SU-DHL-6 (cell line): ENCODE data around the gene AREL1.
A peak's percentile ranks its signal among the peaks of the same experiment; 100 is the strongest.

Experiments
- H2AFZ ChIP-seq: fragments of 200-600 bp; sonication (generic); 2 replicates; pipeline ENCODE4 v1.6.1; 2014; ENCODE audit warnings: low read depth, mild to moderate bottlenecking, moderate library complexity, mixed read lengths, antibody characterized with exemption, low read length; ENCODE audit not compliant: severe bottlenecking
- H3F3A ChIP-seq: fragments of 200-600 bp; shearing (Covaris generic); 2 replicates; pipeline ENCODE4 v1.6.0; 2016; ENCODE audit warnings: antibody characterized with exemption, mild to moderate bottlenecking; ENCODE audit not compliant: insufficient read depth
- H3K27ac ChIP-seq: fragments of 200-600 bp; sonication (generic); 2 replicates; pipeline ENCODE4 v1.5.1; 2016; ENCODE audit warnings: low read depth, mild to moderate bottlenecking, low read length, moderate library complexity, mixed read lengths
- H3K27me3 ChIP-seq: fragments of 200-600 bp; sonication (generic), shearing (Covaris generic); 2 replicates; pipeline ENCODE4 v1.6.0; 2014; ENCODE audit warnings: mild to moderate bottlenecking, low read length
- H3K36me3 ChIP-seq: fragments of 200-600 bp; sonication (generic); 2 replicates; pipeline ENCODE4 v1.6.1; 2014; ENCODE audit warnings: mild to moderate bottlenecking, low read length, mixed read lengths
- H3K4me2 ChIP-seq: fragments of 300-600, 200-600 bp; shearing (Covaris generic), sonication (generic); 2 replicates; pipeline ENCODE4 v1.6.0; 2014; ENCODE audit warnings: low read length, low read depth, mild to moderate bottlenecking; ENCODE audit not compliant: poor library complexity, severe bottlenecking
- H3K4me3 ChIP-seq: fragments of 200-600 bp; sonication (generic); 2 replicates; pipeline ENCODE4 v1.5.1; 2014; ENCODE audit warnings: antibody characterized with exemption, low read length, mild to moderate bottlenecking, mixed read lengths; ENCODE audit not compliant: insufficient read depth, poor library complexity, severe bottlenecking
- H3K79me2 ChIP-seq: fragments of 200-600 bp; sonication (generic); 2 replicates; pipeline ENCODE4 v1.6.1; 2014; ENCODE audit warnings: mild to moderate bottlenecking, low read length, moderate library complexity; ENCODE audit not compliant: insufficient read depth
- H3K9ac ChIP-seq: fragments of 200-600 bp; sonication (generic); 2 replicates; pipeline ENCODE4 v1.7.0; 2014; ENCODE audit warnings: mild to moderate bottlenecking, low read length
- H3K9me2 ChIP-seq: fragments of 200-600 bp; sonication (generic); replicated peaks from 2 replicates; pipeline ENCODE4 v1.6.1; 2014; ENCODE audit warnings: low read length; ENCODE audit not compliant: insufficient read depth
- H3K9me3 ChIP-seq: fragments of 200-600 bp; sonication (generic); 2 replicates; pipeline ENCODE4 v1.6.1; 2014; ENCODE audit warnings: low read length, mixed read lengths; ENCODE audit not compliant: insufficient read depth
- H4K20me1 ChIP-seq: fragments of 200-600 bp; sonication (generic); 2 replicates; pipeline ENCODE4 v1.6.1; 2014; ENCODE audit warnings: low read depth, mild to moderate bottlenecking, antibody characterized with exemption, low read length, moderate library complexity, mixed read lengths
- EZH2phosphoT487 ChIP-seq: fragments of 200-600 bp; sonication (generic), shearing (Covaris generic); conservative IDR thresholded peaks from 2 replicates; pipeline ENCODE4 v1.6.1; 2018; ENCODE audit warnings: mild to moderate bottlenecking, antibody characterized with exemption, low read length, moderate library complexity, mixed read lengths
- TF ChIP-seq, protein P1 (sequence below): fragments of 200-600 bp; sonication (generic); IDR thresholded peaks from one replicate; pipeline ENCODE4 v1.5.1; 2017; ENCODE audit warnings: antibody characterized with exemption, mild to moderate bottlenecking, low read length, moderate library complexity; ENCODE audit not compliant: insufficient read depth, poor library complexity, severe bottlenecking

AREL1 gene

DNA sequence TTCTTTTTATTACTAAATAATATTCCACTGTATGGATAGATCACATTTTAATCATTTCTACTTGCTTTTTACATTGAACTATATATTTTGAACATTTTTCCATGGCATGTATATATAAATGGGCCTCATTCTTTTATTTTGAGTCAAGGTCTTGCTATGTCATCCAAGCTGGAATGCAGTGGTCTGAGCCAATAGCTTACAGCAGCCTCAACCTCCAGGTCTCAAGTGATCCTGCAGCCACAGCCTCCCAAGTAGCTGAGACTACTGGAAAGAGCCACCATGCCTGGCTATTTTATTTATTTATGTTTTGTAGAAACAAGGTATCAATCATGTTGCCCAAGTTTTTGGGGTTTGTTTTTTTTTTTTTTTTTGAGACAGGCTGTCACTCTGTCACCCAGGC, 7.6 kb upstream of the AREL1 start:
- Histone ChIP-seq H2AFZ (no peak overlapping the region), H3K27ac (no peak overlapping the region), H3F3A (no peaks in the 10 kb centered on the region), H3K27me3 (no peaks in the 10 kb centered on the region), H3K79me2 (no peaks in the 10 kb centered on the region), H3K4me2 (no peak overlapping the region), H3K9me2 (no peaks in the 10 kb centered on the region), H3K36me3 (peaks cover 24% of the 10 kb centered on the region; the same call in 1 of the 2 replicates), H4K20me1 (no peaks in the 10 kb centered on the region), H3K9me3 (no peaks in the 10 kb centered on the region), H3K4me3 (no peak overlapping the region), H3K9ac (no peak overlapping the region)
- no peak for TF ChIP-seq EZH2phosphoT487
- TF ChIP-seq, protein P1, sequence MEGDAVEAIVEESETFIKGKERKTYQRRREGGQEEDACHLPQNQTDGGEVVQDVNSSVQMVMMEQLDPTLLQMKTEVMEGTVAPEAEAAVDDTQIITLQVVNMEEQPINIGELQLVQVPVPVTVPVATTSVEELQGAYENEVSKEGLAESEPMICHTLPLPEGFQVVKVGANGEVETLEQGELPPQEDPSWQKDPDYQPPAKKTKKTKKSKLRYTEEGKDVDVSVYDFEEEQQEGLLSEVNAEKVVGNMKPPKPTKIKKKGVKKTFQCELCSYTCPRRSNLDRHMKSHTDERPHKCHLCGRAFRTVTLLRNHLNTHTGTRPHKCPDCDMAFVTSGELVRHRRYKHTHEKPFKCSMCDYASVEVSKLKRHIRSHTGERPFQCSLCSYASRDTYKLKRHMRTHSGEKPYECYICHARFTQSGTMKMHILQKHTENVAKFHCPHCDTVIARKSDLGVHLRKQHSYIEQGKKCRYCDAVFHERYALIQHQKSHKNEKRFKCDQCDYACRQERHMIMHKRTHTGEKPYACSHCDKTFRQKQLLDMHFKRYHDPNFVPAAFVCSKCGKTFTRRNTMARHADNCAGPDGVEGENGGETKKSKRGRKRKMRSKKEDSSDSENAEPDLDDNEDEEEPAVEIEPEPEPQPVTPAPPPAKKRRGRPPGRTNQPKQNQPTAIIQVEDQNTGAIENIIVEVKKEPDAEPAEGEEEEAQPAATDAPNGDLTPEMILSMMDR: no peak

DNA sequence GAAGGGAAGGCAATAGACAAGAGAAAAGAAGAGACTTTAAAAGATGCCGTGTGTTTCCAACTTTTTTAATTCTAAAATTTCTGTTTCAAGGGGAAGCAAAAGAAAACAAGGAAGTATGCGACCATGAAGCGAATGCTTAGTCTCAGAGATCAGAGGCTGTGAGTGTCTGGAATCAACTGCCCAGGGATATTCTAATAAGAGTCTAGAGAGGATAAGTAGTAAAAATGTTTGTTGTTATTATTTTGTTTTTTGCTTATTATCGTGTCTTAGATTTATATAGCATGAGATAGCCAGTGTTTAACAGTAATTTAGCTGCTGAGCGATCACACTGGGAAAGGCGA, 485 bp upstream of the AREL1 start:
- H3K9me3 ChIP-seq: no peaks in the 10 kb centered on the region
- no peaks in the 10 kb centered on the region for H3K27me3 ChIP-seq
- H3K9me2 ChIP-seq: no peaks in the 10 kb centered on the region
- peak overlapping the region; percentile 90 for H3K4me3 ChIP-seq
- no peak overlapping the region for H3K27ac ChIP-seq
- H4K20me1 ChIP-seq: no peaks in the 10 kb centered on the region
- H3K36me3 ChIP-seq: peaks cover 18% of the 10 kb centered on the region; the same call in 1 of the 2 replicates
- H2AFZ ChIP-seq: peak overlapping the region; percentile 29
- peak overlapping the region; percentile 84 for H3K4me2 ChIP-seq
- peaks cover 64% of the 10 kb centered on the region for H3K79me2 ChIP-seq
- peak overlapping the region; percentile 70 for H3K9ac ChIP-seq
- TF ChIP-seq, protein P1: no peak
- TF ChIP-seq EZH2phosphoT487: no peak
- 0 out of 2 replicates have a peak, but pooled peaks cover 5% of the 10 kb centered on the region for H3F3A ChIP-seq

DNA sequence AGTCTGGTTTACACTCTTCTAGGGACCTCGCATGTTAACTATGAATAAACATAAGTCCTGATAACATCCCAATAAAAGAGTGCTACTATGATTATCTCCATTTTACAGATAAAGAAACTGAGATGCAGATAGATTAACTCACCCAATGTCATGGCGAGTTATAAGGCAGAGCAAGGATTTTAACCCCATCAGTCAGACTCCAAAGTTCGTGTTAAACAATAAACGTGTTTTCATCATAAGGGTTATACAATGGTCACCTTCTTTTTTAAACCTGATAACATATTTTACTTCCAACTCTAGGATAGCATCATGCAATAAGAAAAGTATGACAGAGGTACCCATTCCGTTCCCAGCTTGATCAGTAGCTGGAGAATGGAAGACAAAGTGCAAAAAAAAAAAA, 1.2 kb downstream of the AREL1 start:
- TF ChIP-seq, protein P1: no peak
- TF ChIP-seq EZH2phosphoT487: no peak
- H2AFZ ChIP-seq: no peak overlapping the region
- H3K9me3 ChIP-seq: no peaks in the 10 kb centered on the region
- H3K27ac ChIP-seq: no peak overlapping the region
- no peaks in the 10 kb centered on the region for H4K20me1 ChIP-seq
- H3K36me3 ChIP-seq: peaks cover 17% of the 10 kb centered on the region; the same call in 1 of the 2 replicates
- H3K27me3 ChIP-seq: no peaks in the 10 kb centered on the region
- H3K9ac ChIP-seq: no peak overlapping the region
- H3K4me2 ChIP-seq: peak overlapping the region; percentile 86
- 0 out of 2 replicates have a peak, but pooled peaks cover 5% of the 10 kb centered on the region for H3F3A ChIP-seq
- no peaks in the 10 kb centered on the region for H3K9me2 ChIP-seq
- peaks cover 78% of the 10 kb centered on the region for H3K79me2 ChIP-seq
- peak overlapping the region; percentile 90 for H3K4me3 ChIP-seq
